GM18520 (cell line): ENCODE data around the gene CALY.

ENCODE experiments used
- ATAC-seq: cut with Tn5 transposase; IDR thresholded peaks from one replicate; pipeline ENCODE4 v1.9.1; 2021; ENCODE audit not compliant: unreplicated experiment

CALY gene

GRCh38 chr10:133366751-133367150 lies 30.1 kb upstream of the CALY start:
- ATAC-seq, result no peak

GRCh38 chr10:133366130-133366478 lies 29.4 kb upstream of the CALY start:
- ATAC-seq, result no peak

- ATAC-seq, result no peak
Observed at GRCh38 chr10:133365461-133366129, 28.9 kb upstream of the CALY start.

GRCh38 chr10:133364645-133365431 lies 28.1 kb upstream of the CALY start:
- ATAC-seq, result no peak

- no peak for ATAC-seq
Observed at GRCh38 chr10:133362846-133363245, 26.1 kb upstream of the CALY start.

GRCh38 chr10:133361773-133362441 lies 25.2 kb upstream of the CALY start:
- no peak for ATAC-seq

- no peak for ATAC-seq
Observed at GRCh38 chr10:133361227-133361626, 24.5 kb upstream of the CALY start.

- no peak for ATAC-seq
Observed at GRCh38 chr10:133359972-133360610, 23.4 kb upstream of the CALY start.

- ATAC-seq, result no peak
Observed at GRCh38 chr10:133359554-133359971, 22.9 kb upstream of the CALY start.

- ATAC-seq, result no peak
Observed at GRCh38 chr10:133358925-133359310, 22.2 kb upstream of the CALY start.

- ATAC-seq, result no peak
Observed at GRCh38 chr10:133358162-133358924, 21.6 kb upstream of the CALY start.

- ATAC-seq, result no peak
Observed at GRCh38 chr10:133357285-133358161, 20.8 kb upstream of the CALY start, which contains the start of gene FUOM. Gene FUOM, minus strand, starts transcription at chr10:133358019. Its CDS starts 12 bp downstream, at chr10:133358007.

- ATAC-seq, result no peak
Observed at GRCh38 chr10:133356549-133357284, 20.0 kb upstream of the CALY start.

- ATAC-seq, result no peak
Observed at GRCh38 chr10:133355991-133356390, 19.3 kb upstream of the CALY start.

GRCh38 chr10:133355266-133355665 lies 18.6 kb upstream of the CALY start:
- ATAC-seq, result no peak

GRCh38 chr10:133354672-133355240 lies 18.1 kb upstream of the CALY start:
- ATAC-seq, result no peak

GRCh38 chr10:133353988-133354605 lies 17.4 kb upstream of the CALY start:
- no peak for ATAC-seq

- no peak for ATAC-seq
Observed at GRCh38 chr10:133353202-133353959, 16.7 kb upstream of the CALY start.
